Endometrial microvascular endothelial cells (primary cell): ENCODE measurements around the gene KITLG. TPM values are rescaled to one million over a fixed set of nuclear protein-coding genes. Genes with fewer than 3 reads are reported as not detected.

Source experiments
- in situ Hi-C: cut with HindIII; loops from 2 replicates; pipeline ENCODE4 v1.10.0; 2017; ENCODE audit warnings: low sequenced_read_pairs, low pct_unique_long_range_greater_than_20kb; ENCODE audit errors: inconsistent ontology term
- total RNA-seq: library from RNA; depleted of rRNA; stranded (reverse); fragments of >200 nt; gene quantifications from one replicate; pipeline ENCODE4 v1.2.3, GENCODE V29; 2015; ENCODE audit errors: inconsistent ontology term

Gene KITLG
- total RNA-seq, 1 donor from 2014 or later = 52.3 TPM

DNA sequence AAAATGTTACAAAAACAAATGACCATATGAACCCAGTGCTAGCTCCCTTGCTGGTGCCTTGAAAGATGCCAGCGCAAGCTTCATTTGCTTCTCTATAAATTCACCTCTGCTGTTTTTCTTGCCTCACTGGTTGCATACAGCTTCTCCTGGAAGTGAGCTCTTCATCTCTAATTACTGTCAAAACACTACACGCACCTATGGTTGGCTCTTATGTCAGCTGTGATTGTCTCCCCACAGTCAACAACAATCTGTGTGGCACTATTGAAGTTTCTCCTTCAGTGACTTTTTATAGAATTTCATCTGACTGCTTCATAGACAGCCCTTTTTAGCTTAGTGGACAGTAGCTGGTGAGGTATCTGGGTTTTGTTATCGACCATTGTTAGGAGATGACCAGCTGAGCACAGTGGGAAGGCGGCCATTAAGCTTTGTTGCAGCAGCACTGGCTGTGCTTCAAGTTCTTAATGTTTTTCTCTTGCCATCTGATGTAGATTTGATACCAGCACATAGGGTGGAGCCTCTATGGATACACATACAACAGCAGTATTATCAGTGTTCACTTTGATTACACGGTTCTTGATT, 131.8 kb downstream of the KITLG start:
- in situ Hi-C loops = no loop called here

DNA sequence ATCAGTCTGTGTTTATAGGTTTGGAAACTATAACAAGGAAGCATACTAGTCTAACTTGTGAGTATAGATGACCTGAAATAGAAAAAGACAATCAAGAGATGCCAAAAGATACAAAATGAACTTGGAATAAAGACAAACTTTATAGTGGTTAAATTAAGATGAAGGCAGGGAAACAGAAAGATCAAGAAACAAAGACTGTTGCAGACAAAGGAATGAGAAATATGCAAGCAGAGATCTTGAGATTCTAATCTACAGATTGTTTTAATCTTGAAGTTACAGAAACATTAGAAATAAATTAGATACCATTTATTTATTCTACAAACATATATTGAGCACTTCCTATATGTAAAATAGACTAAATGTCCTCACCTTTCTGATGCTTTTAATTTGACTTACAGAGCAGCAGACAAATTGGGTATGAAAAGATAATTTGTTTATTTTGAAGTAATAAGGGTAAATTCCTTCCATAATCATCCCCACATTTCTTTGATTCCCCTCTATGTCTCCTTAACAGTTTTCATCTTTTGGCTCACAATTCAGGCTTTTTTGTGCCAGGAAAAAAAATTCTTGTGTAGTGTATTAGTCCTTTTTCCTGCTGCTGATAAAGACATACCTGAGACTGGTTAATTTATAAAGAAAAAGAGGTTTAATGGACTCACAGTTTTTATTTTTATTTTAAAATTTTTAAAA, 134.4 kb downstream of the KITLG start:
- in situ Hi-C loops = no loop called here

DNA sequence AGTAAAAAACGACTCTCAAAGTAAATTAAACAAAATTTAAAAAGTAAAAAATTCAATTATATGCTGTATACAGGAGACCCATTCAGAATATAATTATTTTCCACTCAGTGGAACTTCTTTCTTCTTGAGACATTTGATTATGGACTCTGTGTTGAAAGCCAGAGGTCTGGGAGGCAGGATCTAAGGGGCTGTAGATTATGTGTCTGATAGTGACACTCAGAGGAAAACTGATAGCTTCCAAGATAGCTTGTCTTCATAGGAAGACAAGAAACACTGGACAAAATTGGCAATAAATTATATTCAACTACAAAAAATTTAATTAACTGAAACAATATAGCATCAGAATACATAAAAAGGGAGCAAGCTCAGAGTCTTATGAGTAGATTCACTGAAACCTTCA, 135.8 kb downstream of the KITLG start:
- in situ Hi-C loops = no loop called here
